GM21786 (cell line): ENCODE results near the gene CDH13.

ENCODE experiments used
- ATAC-seq: cut with Tn5 transposase; IDR thresholded peaks from one replicate; pipeline ENCODE4 v1.9.1; 2021; ENCODE audit not compliant: unreplicated experiment

The CDH13 gene

DNA sequence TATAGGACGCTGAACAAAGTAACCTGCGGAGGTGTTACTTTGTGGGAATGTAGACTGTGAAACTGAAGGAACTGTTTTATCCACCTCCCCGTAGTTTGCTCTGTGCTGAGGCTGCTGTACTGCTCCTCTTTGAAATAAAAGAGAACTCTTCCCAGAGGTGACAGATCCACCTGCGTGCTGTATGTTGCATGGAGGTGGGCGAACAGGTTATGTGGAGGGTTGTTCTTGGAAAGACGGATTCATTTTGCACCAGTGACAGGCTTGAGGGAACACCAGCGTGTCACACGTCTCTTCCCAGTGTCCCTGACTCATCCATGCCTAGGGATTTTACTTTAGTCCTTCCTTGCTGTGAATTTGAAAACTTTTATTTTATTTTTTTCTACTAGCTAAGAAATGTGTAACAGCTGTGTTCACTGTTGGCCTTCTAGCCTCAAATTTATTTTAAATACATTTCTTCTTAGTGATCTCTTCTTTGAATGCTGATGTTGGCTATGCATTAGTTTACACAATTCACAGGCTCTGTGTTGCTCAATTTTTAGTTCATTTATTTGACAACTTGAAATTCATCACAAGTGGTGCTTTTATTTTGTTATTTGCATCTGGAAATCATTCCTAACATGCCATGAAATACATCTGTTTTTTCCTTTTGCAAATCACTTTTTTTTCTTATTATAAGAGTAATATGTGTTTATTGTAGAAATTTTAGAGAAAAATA is 512.4 kb downstream of the CDH13 start:
- ATAC-seq, result no peak

DNA sequence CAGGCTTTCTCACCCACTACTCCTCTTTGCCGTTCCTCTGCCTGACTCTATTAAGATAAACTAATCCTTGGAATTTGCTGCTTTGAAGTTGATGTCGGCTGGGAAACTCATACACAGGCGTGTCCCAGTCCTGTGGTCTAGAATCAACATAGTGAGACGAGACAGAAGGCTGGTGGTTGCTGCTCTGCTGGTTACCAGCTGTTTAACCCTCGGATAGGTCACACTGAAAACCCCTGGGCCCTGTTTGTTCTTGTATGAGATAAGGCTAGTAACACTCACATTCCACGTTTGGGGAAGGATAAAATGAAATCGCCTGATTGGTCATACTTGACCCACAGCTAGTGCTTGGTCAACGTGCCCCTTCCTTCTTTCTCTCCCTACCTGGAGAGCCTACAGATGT is 517.0 kb downstream of the CDH13 start:
- no peak for ATAC-seq

DNA sequence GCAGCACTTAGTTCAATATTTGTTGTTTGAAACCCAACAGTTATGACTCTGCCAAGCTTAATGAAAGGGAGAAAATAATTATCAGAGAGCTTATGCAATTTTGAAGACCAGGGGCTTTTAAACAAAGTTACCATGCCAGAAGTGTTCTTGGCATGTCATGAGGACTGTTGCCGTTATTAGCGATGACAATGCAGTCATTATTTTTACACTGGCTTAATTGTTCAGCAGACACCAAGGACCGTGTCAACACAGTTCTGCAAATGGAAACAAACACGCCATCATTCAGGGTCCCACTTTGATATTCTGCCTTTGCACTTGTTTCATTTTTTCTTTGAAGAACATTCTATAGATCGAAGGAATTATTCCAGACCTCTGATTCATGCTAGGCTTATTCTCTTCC is 518.5 kb downstream of the CDH13 start:
- no peak for ATAC-seq

DNA sequence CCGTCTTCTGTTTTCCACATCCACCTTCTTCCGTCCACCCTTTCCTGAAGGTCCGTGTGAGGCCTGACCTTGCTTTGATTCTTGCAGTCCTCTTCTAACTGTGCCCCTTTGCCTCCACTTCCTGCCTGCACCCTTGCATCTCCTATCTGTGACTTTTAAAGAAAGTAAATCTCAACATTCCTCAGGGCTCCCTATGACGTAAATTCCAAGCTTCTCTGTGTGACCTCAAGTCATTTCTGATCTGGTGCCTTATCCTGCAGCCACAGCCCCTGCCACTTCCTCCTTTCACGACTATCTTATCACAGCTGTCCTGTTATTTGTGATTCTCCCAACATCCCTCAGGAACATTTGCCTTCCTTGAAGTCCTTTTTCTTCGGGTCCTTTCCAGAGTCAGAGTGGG is 520.5 kb downstream of the CDH13 start:
- no peak for ATAC-seq

DNA sequence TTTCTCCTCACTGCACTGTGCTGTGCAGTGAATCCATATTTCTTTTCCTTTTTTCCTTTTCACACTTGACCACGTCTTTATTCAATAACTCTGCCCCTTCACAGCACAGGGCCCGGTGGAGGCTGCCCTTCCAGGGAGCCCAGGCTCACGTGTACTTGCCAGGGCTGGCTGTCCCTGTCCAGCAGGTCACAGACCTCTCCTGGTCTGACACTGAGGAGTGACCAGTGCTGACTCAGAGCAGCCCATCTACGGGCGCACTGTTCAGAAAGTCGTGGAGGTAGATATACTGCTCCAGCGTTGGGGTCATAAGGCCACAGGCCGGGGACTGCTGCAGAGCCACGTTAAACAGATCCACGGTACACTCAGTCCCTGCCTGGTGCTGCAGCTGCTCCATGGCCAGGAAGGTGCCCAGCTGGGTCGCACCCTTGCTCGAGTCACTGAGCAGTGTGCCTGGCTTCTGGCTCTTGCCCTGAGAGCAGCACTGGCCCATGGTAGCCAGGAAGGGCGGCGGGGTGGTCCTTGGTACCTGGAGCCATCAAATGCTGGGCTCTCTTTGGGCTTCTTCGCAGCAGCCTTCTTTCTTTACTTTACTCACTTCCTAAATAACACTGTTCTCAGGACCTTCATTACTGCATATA is 531.7 kb downstream of the CDH13 start:
- no peak for ATAC-seq

DNA sequence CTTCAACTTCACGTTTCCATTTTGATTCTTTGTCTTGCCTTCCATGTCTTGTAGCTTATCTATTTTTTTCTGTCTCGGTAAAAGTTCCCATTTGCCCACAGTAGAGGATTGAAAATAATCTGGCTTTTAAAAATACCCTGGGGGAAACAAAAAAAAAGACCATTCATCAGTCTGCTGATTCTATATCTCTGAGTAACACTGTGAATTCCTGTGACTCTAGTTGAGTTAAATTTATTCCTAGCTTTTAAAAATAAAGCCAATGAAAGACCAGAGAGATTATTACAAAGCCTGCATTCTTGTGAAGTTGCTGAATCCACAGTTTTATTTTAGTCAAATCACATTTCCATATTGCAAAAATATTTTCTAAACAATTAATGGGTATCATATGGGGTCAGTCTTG is 532.3 kb downstream of the CDH13 start:
- no peak for ATAC-seq

DNA sequence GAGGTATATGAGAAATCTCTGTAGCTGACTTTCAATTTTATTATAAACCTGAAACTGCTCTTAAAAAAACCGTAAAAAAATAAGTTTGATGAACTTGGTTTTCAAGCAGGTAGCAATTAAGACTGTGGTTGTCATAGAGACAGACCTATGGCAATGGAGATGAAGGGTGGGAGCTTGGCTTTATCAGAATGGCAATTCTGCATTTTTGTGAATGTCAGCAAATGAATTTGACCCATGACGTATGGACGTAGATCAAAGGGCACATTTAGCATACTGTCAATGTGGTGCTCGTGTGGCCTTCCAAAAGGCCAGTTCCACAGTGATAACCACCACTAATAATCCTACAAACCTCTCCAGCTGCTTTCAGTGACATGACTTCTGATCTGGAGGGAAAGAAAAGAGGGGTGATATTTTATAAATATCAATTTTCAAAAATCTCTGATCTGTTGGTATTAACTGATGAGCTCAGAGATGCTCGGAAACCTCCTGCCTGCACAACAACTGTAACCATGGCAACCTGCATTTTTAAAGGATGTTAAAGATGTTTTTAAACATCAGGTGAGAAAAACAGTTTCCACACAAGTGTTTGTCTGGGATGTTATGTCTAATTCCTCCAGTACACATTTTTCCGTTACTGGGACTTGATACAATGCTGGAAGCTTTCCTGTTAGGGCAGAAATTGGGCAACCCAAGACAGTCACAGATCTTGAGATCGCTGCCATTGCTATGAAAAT is 533.7 kb downstream of the CDH13 start:
- no peak for ATAC-seq

DNA sequence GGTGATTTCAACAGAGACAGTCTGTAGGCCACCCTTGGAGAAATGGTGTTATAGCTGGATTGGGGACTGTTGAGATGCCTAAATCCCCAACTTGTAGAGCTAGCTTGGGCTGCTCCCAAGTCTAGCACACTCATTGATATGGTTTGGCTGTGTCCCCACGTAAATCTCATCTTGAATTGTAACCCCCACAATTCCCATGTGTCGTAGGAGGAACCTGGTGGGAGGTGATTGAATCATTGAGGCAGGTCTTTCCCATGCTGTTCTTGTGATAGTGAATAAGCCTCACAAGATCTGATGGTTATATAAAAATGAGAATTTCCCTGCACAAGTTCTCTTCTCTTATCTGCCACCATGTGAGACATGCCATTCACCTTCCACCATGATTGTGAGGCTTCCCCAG is 536.0 kb downstream of the CDH13 start:
- no peak for ATAC-seq

DNA sequence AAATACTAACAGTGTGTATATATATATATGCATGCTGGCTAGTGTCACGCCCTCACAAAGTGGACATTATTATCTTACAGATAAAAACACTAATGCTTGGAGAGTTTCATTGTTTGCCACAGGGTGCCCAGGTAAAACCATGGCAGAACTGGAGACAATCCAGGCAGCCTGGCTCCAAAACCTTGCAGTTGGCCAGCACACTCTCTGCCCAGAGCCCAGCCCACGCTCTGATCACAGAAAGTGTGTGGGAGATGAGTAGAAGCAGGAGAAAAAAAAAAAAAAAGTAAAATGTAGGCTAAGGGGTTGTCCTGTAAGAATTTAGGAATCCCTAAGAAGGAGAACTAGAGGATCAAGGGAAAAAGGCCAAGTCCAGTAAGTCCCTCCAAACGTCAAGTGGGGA is 538.0 kb downstream of the CDH13 start:
- ATAC-seq, result no peak

DNA sequence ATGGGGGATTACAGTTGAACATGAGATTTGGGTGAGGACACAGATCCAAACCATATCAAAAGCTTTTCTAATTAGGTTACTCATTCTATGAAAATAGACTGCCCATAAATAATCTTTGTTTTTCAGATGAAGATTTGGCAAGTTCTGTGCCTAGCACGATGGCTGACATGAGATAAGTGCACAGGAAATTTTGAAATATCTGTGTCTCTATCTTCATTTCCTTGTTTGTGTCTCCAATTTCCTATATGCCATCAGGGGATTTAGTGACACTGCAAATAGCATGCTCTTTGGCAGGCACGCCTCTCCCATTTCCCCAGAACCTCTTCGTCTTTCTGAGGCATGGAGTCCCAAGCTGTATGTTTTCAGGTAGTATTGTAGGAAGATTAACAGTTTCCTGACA is 544.6 kb downstream of the CDH13 start:
- no peak for ATAC-seq

DNA sequence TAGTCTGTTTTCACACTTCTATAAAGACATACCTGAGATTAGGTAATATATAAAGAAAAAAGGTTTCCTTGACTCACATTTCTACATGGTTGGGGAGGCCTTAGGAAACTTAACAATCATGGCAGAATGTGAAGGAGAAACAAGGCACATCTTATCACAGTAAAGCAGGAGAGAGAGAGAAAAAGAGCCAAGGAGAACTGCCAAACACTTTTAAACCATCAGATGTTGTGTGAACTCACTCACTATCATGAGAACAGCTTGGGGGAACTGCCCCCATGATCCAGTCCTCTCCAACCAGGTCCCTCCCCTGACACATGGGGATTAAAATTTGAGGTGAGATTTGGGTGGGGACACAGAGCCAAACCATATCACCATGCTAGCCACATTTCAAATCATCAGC is 547.9 kb downstream of the CDH13 start:
- no peak for ATAC-seq

DNA sequence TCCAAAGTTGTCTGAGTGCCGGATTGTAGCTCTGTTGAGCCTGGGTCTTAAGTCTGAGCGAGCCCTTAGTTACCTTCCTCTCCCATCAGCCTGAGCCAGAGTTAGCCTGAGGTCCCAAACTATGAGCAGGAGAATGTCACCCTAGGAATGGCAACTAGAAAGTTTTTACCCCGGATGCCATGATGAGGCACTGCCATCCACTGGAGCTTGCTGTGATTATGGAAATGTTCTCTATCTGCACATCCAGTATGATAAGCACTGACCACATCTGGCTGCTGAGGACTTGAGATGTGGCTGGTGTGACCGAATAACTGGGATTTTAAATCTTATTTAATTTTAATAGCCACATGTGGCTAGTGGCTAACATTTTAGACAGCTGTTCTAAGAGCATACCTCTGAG is 550.0 kb downstream of the CDH13 start:
- ATAC-seq, result no peak

DNA sequence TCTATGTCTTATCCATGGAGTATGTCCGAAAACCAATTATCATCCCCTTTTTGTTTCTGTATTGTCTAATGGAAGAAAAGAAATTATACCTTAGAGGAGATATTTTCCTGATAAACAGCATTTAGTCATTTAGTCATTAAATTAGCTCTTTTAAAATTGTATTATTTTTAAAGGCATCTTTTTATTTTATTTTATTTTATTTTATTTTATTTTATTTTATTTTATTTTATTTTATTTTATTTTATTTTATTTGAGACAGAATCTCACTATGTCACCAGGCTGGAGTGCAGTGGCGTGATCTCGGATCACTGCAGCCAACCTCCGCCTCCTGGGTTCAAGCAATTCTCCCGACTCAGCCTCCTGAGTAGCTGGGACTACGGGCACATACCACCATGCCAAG is 559.1 kb downstream of the CDH13 start:
- ATAC-seq, result no peak

DNA sequence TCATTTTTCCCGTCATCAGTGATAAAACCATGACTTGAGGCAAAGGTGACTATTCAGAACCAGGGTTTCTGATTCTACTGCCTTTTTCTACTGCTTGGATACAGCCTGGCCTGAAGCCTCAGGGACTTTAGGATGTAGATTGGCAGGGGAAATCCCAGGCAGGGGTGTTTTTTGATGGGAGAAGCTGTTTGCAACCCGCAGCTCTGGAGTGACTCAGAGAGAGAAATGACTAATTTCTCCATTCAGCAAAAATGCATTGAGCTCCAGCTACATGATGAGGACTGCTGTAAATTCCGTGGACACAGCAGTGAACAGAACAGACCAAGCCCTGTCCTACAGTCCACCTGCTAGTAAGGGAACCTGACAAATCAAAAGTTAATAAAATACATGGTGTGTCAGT is 560.6 kb downstream of the CDH13 start:
- ATAC-seq, result no peak

DNA sequence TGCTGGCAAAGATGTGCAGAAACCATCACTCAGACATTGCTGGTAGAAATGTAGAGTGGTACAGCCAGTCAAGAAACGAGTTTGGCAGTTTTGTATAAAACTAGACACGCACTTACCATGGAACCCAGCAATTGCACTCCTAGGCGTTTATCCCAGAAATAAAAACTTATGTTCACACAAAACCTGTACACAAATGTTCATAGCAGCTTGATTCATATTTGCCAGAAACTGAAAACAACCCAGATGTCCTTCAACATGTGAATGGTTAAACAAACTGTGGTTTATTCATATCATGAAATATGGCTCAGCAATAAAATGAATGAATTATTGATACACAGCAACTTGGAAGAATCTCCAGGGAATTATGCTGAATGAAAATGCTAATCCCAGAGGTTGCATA is 570.0 kb downstream of the CDH13 start:
- no peak for ATAC-seq

DNA sequence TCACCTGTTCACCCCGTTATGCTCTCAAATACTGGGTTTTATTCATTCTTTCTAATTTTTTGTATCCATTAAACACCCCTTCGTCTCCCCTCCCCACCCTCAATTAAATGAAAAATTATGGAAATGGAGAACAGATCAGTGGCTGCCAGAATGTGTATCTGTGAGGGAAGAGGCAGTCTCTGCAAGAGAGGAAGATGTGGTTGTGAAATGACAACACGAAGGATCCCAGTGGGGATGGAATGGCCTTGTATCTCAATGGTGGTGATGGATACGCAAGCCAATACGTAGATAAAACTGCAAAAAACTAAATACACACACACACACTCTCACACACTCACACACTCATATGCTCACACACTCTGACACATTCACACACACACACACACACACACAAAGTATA is 570.7 kb downstream of the CDH13 start:
- no peak for ATAC-seq

DNA sequence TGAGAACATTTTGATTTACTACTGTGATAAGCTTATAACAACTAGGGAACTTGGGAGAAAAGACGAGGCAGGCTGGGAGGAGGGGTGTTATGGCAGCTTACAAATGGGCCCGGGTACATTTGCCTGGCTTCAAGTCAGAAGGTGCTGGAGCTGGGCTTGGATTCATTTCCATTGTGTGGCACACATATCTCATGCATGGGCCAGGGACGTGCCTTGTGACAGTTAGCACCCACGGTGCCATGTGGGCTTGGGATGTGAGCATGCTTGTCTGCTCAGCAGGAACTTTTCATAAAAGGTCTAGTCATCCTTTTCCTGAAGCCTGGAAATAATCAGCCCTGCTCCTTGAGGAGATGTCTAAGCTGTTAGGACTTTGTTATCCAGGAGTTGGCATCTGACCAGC is 572.2 kb downstream of the CDH13 start:
- no peak for ATAC-seq

DNA sequence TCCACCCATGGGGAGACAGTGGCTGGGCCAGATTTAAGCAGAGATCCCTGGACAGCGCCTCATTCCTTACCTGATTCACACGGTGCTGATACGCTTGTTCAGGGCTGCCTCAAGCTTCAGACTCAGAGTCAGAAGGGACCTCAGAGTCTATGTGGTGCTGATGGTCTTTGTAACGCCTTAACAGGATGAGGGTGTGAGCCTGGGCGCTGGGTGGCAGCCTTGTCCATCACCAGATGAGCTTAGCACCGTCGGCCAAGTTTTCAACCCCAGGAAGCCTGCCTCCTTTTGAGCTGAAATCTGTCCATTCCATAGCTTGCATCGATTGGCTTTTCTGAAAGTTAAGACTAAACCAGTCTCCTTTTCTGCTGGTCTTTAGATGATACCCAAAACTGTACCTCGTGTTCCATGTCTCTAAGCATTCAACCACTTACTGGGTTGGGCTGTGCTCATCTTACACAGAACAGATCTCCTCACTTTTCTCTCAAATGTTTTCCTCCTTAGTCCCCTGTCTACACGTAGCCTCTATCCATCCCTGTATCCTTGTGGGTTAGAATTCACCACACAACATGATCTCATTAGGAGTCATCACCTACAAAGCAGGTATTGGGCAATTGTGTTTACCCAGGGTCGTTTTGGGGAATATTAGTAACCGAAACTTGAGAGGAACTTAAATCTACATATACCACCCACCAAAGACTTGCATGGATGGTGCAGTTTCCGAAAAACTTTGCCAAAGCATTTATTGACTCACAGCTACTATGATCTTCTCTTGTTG is 573.4 kb downstream of the CDH13 start:
- no peak for ATAC-seq

DNA sequence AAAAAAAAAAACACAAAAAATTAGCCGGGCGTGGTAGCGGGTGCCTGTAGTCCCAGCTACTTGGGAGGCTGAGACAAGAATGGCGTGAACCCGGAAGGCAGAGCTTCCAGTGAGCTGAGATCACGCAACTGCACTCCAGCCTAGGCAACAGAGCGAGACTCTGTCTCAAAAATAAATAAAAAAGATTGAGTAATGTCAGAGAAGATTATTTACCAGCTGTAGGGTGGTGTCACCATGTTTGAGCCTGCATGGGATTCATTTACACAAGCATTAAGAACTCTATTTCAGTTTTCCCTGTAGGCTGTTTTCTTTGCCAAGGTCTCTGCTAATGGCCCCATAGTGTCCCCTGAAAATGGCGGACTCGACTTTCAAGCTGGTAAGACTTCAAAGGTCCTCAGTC is 575.0 kb downstream of the CDH13 start:
- ATAC-seq, result no peak

DNA sequence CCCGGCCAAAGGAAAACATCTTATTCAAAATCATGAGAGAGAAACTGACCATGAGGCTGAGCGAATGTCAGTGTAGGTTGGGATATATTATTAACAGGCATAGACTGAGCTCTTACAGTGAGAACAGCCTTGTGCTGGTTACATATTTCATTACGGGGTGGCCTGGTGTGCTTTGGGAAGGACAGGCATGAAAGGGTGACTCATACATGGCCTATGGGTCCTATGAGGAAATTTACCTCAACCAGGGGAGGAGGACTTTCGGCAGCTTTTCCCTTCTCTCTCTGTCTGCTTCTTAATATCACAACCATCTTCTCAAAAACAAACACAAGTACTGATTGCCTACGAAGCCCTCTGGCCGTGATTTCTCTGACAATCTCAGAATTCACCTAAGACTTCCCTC is 579.1 kb downstream of the CDH13 start:
- no peak for ATAC-seq

DNA sequence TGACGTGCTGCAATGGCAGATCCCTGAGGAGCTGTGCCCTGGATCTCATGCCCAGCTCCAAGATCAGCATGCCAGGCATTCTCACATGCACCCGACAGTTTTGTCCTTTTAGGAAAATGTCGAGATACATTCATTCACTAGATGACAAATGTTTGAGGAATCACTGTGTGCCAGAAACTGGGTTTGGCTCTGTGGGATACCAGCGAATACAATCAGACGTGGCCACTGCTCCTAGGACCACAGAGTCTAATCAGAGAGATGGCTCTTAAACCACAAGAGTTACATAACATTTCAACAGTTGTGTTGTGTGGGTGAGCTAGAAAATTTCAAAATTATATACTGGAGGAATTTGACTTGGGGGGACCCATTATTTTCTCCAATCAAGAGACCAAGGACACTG is 579.7 kb downstream of the CDH13 start:
- ATAC-seq, result no peak

DNA sequence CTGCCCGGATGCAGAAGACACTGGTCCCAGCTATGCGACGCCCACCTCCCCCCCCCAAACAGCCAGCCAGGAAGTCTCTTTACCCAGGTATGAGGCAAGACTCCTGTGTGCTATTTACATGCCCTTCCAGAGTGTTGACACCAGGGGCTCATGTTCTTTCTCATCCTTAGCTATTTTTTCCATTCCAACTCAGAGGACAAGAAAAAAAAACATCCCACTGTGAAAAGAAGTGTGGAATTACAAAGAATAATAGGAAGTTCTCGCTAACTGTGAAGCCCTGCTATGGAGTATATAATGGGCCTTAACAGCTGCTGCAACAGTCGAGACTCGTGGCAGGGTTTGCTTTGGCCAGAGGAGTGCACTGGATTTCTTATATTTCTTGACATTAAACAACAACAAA is 584.9 kb downstream of the CDH13 start:
- ATAC-seq, result no peak
